DOHH2 (cell line): ENCODE results near the gene SLC4A3.

ENCODE experiments used
- H3F3A ChIP-seq: fragments of 200-600 bp; sonication (generic), shearing (Covaris generic); 2 replicates; pipeline ENCODE4 v1.6.0; 2016; ENCODE audit warnings: antibody characterized with exemption, mild to moderate bottlenecking; ENCODE audit not compliant: control insufficient read depth, insufficient read depth
- H3K27ac ChIP-seq: fragments of 200-600 bp; sonication (generic); 2 replicates; pipeline ENCODE4 v1.5.1; 2014; ENCODE audit warnings: low read depth, mild to moderate bottlenecking, low read length, moderate library complexity
- H3K27me3 ChIP-seq: fragments of 200-600 bp; sonication (generic); 2 replicates; pipeline ENCODE4 v1.6.1; 2014; ENCODE audit warnings: mild to moderate bottlenecking, low read length, mixed read lengths; ENCODE audit not compliant: control insufficient read depth
- H3K36me3 ChIP-seq: fragments of 200-600 bp; sonication (generic); 2 replicates; pipeline ENCODE4 v1.6.1; 2014; ENCODE audit warnings: mild to moderate bottlenecking, low read length, moderate library complexity, mixed read lengths; ENCODE audit not compliant: control insufficient read depth
- H3K4me1 ChIP-seq: fragments of 200-600 bp; sonication (generic); 2 replicates; pipeline ENCODE4 v1.6.1; 2014; ENCODE audit warnings: mild to moderate bottlenecking, low read length, mixed read lengths; ENCODE audit not compliant: control insufficient read depth
- H3K4me2 ChIP-seq: fragments of 200-600 bp; sonication (generic); 2 replicates; pipeline ENCODE4 v1.6.0; 2014; ENCODE audit warnings: mild to moderate bottlenecking, low read length, moderate library complexity
- H3K4me3 ChIP-seq: fragments of 200-600 bp; sonication (generic); 2 replicates; pipeline ENCODE4 v1.5.1; 2014; ENCODE audit warnings: mild to moderate bottlenecking, low read length, mixed read lengths
- H3K79me2 ChIP-seq: fragments of 200-600 bp; sonication (generic); 2 replicates; pipeline ENCODE4 v1.6.1; 2014; ENCODE audit warnings: mild to moderate bottlenecking, low read length, mixed read lengths; ENCODE audit not compliant: control insufficient read depth
- H3K9me2 ChIP-seq: fragments of 200-600 bp; sonication (generic); replicated peaks from 2 replicates; pipeline ENCODE4 v1.6.1; 2014; ENCODE audit warnings: mild to moderate bottlenecking, low read length, mixed read lengths; ENCODE audit not compliant: control insufficient read depth
- H3K9me3 ChIP-seq: fragments of 200-600 bp; sonication (generic); 2 replicates; pipeline ENCODE4 v1.6.1; 2014; ENCODE audit warnings: antibody characterized with exemption, low read length, mixed read lengths; ENCODE audit not compliant: control insufficient read depth, insufficient read depth
- H4K20me1 ChIP-seq: fragments of 200-600 bp; sonication (generic); 2 replicates; pipeline ENCODE4 v1.6.0; 2014; ENCODE audit warnings: low read depth, mild to moderate bottlenecking, antibody characterized with exemption, low read length, moderate library complexity; ENCODE audit not compliant: control insufficient read depth, insufficient read depth
- CTCF ChIP-seq: fragments of 200-600 bp; sonication (generic); IDR thresholded peaks from one replicate; pipeline ENCODE4 v1.5.1; 2014; ENCODE audit warnings: antibody characterized with exemption, mild to moderate bottlenecking, low read depth, low read length; ENCODE audit not compliant: poor library complexity, severe bottlenecking
- EZH2phosphoT487 ChIP-seq: fragments of 200-600 bp; sonication (generic); IDR thresholded peaks from 2 replicates; pipeline ENCODE4 v1.6.1; 2017; ENCODE audit warnings: borderline replicate concordance, mild to moderate bottlenecking, antibody characterized with exemption, low read length, moderate library complexity, mixed read lengths

SLC4A3 gene

GRCh38 chr2:219595256-219595655 is 32.2 kb upstream of the SLC4A3 start:
- Histone ChIP-seq H3F3A (no peaks in the 10 kb centered on the region), H3K4me1 (peaks cover 15% of the 10 kb centered on the region), H3K9me2 (no peaks in the 10 kb centered on the region), H3K4me2 (no peak overlapping the region), H3K27ac (no peak overlapping the region), H4K20me1 (no peaks in the 10 kb centered on the region), H3K4me3 (no peak overlapping the region), H3K9me3 (no peaks in the 10 kb centered on the region), H3K36me3 (no peaks in the 10 kb centered on the region), H3K27me3 (no peaks in the 10 kb centered on the region), H3K79me2 (peaks cover 3% of the 10 kb centered on the region)
- TF ChIP-seq CTCF (no peak), EZH2phosphoT487 (no peak)

- no peaks in the 10 kb centered on the region for H3F3A ChIP-seq
- peak overlapping the region; percentile 92 for H3K4me3 ChIP-seq
- peaks cover 15% of the 10 kb centered on the region for H3K4me1 ChIP-seq
- TF ChIP-seq CTCF, result no peak
- no peak for TF ChIP-seq EZH2phosphoT487
- H3K9me2 ChIP-seq, result no peaks in the 10 kb centered on the region
- H4K20me1 ChIP-seq, result no peaks in the 10 kb centered on the region
- H3K27ac ChIP-seq, result peak overlapping the region; percentile 60; the same call in 1 of the 2 replicates
- H3K36me3 ChIP-seq, result no peaks in the 10 kb centered on the region
- peaks cover 3% of the 10 kb centered on the region for H3K79me2 ChIP-seq
- H3K4me2 ChIP-seq, result peak overlapping the region; percentile 95
- no peaks in the 10 kb centered on the region for H3K9me3 ChIP-seq
- H3K27me3 ChIP-seq, result no peaks in the 10 kb centered on the region
Observed at GRCh38 chr2:219596954-219597551, 30.4 kb upstream of the SLC4A3 start.

GRCh38 chr2:219597552-219598307 is 29.7 kb upstream of the SLC4A3 start, which contains the start of gene STK11IP:
STK11IP (plus strand) TSS chr2:219597857; CDS start chr2:219598120, 263 bp downstream.
- Histone ChIP-seq H3K4me3 (peak within 1 kb of the TSS; percentile 92), H3K36me3 (peaks cover 3% of the 10 kb centered on the region; the same call in 1 of the 2 replicates), H3F3A (no peaks in the 10 kb centered on the region), H4K20me1 (no peaks in the 10 kb centered on the region), H3K79me2 (peaks cover 3% of the 10 kb centered on the region), H3K27ac (peak within 1 kb of the TSS; percentile 60), H3K9me2 (no peaks in the 10 kb centered on the region), H3K4me1 (peaks cover 15% of the 10 kb centered on the region), H3K4me2 (peak within 1 kb of the TSS; percentile 95), H3K9me3 (no peaks in the 10 kb centered on the region), H3K27me3 (no peaks in the 10 kb centered on the region)
- TF ChIP-seq CTCF (no peak), EZH2phosphoT487 (no peak)
